ENCODE data around the gene ASCC3. TPM values are rescaled to one million over a fixed set of nuclear protein-coding genes. Genes with fewer than 3 reads are reported as not detected.

Gene ASCC3
- polyA plus RNA-seq, 1 experiment, result 56.0 TPM

DNA sequence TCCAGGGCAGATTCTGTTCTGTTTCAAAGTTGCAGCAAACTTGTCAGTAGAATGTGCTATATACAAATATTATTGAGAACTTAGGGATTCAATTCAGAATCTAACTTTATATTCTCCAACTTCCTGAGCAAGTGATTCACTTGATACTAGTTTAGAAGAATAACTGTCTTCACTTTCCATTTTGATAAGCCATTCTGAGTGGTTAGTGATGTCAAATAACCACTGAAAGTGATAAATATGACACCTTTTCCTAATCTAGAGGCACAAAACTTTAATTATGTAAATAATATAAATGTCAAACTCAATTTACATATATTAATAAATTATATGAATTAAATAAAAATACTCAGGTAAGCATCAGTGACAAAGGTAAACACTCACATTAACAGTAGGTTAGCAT, 395.9 kb downstream of the ASCC3 start:
- H3K27me3 ChIP-seq (ENCODE audit: control insufficient read depth, insufficient read depth, low read length), result peaks cover 24% of the 10 kb centered on the region
- no peak for DNase-seq (ENCODE audit: low read depth, low spot score)
- POLR2A ChIA-PET, result no interaction called here
- TF ChIP-seq, protein P1, sequence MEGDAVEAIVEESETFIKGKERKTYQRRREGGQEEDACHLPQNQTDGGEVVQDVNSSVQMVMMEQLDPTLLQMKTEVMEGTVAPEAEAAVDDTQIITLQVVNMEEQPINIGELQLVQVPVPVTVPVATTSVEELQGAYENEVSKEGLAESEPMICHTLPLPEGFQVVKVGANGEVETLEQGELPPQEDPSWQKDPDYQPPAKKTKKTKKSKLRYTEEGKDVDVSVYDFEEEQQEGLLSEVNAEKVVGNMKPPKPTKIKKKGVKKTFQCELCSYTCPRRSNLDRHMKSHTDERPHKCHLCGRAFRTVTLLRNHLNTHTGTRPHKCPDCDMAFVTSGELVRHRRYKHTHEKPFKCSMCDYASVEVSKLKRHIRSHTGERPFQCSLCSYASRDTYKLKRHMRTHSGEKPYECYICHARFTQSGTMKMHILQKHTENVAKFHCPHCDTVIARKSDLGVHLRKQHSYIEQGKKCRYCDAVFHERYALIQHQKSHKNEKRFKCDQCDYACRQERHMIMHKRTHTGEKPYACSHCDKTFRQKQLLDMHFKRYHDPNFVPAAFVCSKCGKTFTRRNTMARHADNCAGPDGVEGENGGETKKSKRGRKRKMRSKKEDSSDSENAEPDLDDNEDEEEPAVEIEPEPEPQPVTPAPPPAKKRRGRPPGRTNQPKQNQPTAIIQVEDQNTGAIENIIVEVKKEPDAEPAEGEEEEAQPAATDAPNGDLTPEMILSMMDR (IDR thresholded peaks at IDR 0.05; ENCODE audit: low read depth, low read length), result no peak
- H3K9me3 ChIP-seq (ENCODE audit: control insufficient read depth, insufficient read depth, low read length), result no peaks in the 10 kb centered on the region
- no peak overlapping the region for H3K27ac ChIP-seq (ENCODE audit: low read depth, low read length)
- H3K4me3 ChIP-seq (ENCODE audit: low read depth, low read length), result no peak overlapping the region
- CTCF ChIA-PET, result interaction anchor here (1.0 kb wide), 2 partner anchors 368 to 386 kb away, joined by 3 read pairs; no protein-coding TSS in a partner anchor

DNA sequence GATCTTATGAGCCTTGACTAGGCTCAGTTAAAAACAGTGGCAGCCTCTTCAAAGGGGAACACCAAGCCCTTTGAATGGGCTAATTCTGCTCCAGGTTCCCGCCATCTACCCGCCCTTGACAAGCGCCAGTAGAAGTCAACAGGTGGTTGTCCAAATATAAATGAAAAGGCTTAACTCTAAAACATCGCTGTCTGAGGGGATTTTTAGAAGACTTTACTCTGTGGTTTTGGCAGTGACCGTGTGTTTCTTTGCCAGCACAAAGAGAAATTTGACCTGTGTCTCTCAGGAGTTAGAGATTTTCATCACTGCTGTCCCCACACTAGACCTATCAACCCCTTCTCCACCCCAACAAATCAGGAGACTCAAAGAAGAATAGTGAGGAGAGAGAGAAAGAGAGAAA, 396.7 kb downstream of the ASCC3 start:
- no peak overlapping the region for H3K27ac ChIP-seq (ENCODE audit: low read depth, low read length)
- CTCF ChIA-PET, result interaction anchor here (1.0 kb wide), 1 partner anchor 367 kb away, joined by 3 read pairs; no protein-coding TSS in a partner anchor
- no peak for DNase-seq (ENCODE audit: low read depth, low spot score)
- peaks cover 24% of the 10 kb centered on the region for H3K27me3 ChIP-seq (ENCODE audit: control insufficient read depth, insufficient read depth, low read length)
- POLR2A ChIA-PET, result no interaction called here
- H3K4me3 ChIP-seq (ENCODE audit: low read depth, low read length), result no peak overlapping the region
- no peaks in the 10 kb centered on the region for H3K9me3 ChIP-seq (ENCODE audit: control insufficient read depth, insufficient read depth, low read length)
- TF ChIP-seq, protein P1 (IDR thresholded peaks at IDR 0.05; ENCODE audit: low read depth, low read length), result no peak

DNA sequence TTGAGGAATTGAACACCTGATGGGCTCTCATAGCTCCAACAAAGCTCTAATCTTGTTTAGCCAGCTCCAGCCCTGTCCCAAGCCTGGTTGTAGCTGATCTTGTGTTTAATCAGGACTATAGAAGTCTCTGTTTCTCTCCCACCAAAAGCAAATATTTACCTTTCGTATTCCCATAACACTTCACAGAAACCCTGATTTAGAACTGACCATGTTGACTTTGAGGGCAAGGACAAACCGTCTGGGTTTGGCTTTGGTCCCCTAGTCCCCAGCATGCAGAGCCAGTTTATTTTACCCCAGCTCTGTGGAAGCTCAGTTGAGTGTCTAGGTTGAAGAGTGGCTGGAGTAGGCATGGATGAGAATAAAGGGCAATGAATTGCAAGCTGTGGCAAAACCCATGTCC, 398.4 kb downstream of the ASCC3 start:
- CTCF ChIA-PET, result interaction anchor here (1.1 to 8.8 kb wide), 3 partner anchors 182 to 375 kb away, joined by 4 to 90 read pairs (median 5); no protein-coding TSS in a partner anchor
- POLR2A ChIA-PET, result no interaction called here
- TF ChIP-seq, protein P1 (IDR thresholded peaks at IDR 0.05; ENCODE audit: low read depth, low read length), result no peak
- no peak for DNase-seq (ENCODE audit: low read depth, low spot score)
- Histone ChIP-seq H3K27ac (ENCODE audit: low read depth, low read length) (no peak overlapping the region), H3K27me3 (ENCODE audit: control insufficient read depth, insufficient read depth, low read length) (peaks cover 17% of the 10 kb centered on the region), H3K4me3 (ENCODE audit: low read depth, low read length) (no peak overlapping the region), H3K9me3 (ENCODE audit: control insufficient read depth, insufficient read depth, low read length) (no peaks in the 10 kb centered on the region)

DNA sequence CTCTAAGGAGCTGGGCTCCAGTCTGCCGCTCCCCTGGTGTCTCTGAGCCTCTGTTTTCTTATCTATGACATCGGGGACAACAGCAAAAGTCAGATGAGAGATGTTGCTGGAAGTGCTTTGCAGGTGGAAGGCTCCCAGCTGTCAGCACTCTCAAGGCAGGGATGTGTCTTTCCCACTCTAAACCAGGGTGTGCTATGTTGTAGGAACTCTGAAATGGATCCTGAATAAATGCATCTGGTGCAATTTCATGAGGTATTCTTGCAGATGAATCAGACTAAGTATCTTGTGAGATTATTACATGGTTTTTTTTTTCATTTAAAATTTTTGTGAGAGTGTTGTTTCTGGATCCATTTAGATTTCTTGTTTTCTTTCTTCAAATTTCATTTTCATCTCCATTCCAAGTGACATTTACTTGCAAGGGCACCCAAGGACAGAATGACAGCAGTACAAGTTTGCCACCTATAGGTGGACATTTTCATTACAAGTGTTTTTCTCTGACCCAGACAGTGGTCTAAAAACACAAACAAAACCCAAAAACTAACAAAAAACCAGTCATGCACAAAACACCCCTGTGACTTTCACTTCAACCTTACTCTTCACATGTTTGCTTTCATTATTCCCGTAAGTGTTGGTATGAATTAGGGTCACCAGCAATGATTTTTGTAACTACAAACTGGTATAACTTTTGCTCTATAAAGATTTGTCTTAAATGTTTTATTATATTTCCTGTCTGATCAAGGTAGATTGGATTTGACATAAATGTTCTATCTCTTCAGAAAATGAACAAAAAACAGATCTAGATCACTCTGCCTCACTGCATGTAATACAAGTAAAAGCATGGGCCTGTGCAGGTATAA, 401.7 kb downstream of the ASCC3 start:
- no peak overlapping the region for H3K4me3 ChIP-seq (ENCODE audit: low read depth, low read length)
- ChIA-PET POLR2A (no interaction called here), CTCF (interaction anchor here (0.6 to 8.8 kb wide), 14 partner anchors 13 to 611 kb away, joined by 3 to 90 read pairs (median 4); no protein-coding TSS in a partner anchor)
- no peaks in the 10 kb centered on the region for H3K9me3 ChIP-seq (ENCODE audit: control insufficient read depth, insufficient read depth, low read length)
- H3K27ac ChIP-seq (ENCODE audit: low read depth, low read length), result no peak overlapping the region
- H3K27me3 ChIP-seq (ENCODE audit: control insufficient read depth, insufficient read depth, low read length), result peaks cover 12% of the 10 kb centered on the region
- TF ChIP-seq, protein P1 (IDR thresholded peaks at IDR 0.05; ENCODE audit: low read depth, low read length), result peak; percentile 78
- DNase-seq (ENCODE audit: low read depth, low spot score), result no peak
